CD4-positive, alpha-beta memory T cell (primary cell): Measurements from ENCODE around the gene RAB8B. TPM values are rescaled to one million over a fixed set of nuclear protein-coding genes. Genes with fewer than 3 reads are reported as not detected.
A peak's percentile ranks its signal among the peaks of the same experiment; 100 is the strongest.

Experiments
- CTCF ChIA-PET: fragments of 350-600 bp; sonication (Branson Sonifier 250); formaldehyde crosslinking; loops from one replicate; lab custom pipeline; 2021; ENCODE audit warnings: inconsistent platforms; ENCODE audit not compliant: partially characterized antibody; lab: Charles Lee
- POLR2A ChIA-PET: fragments of 350-600 bp; sonication (Branson Sonifier 250); formaldehyde crosslinking; loops from one replicate; lab custom pipeline; 2021; ENCODE audit not compliant: partially characterized antibody; lab: Charles Lee
- DNase-seq, 5 donors: peaks; one replicate each; pipeline versions ENCODE4 v3.0.0 to v3.0.0-alpha.2; 2020 to 2022; ENCODE audit warnings: mixed read lengths in 1 of 5
- H3K27ac ChIP-seq: one replicate; pipeline ENCODE4 v1.7.0; 2013; ENCODE audit warnings: low read depth, low read length
- H3K27me3 ChIP-seq: 2 replicates; pipeline ENCODE4 v1.7.0; 2013; ENCODE audit warnings: mild to moderate bottlenecking, low read length, moderate library complexity; ENCODE audit not compliant: insufficient read depth
- H3K36me3 ChIP-seq: 2 replicates; pipeline ENCODE4 v1.7.0; 2013; ENCODE audit warnings: mild to moderate bottlenecking, low read length, moderate library complexity; ENCODE audit not compliant: insufficient read depth
- H3K4me1 ChIP-seq: 2 replicates; pipeline ENCODE4 v1.7.0; 2013; ENCODE audit warnings: mild to moderate bottlenecking, low read length, moderate library complexity; ENCODE audit not compliant: insufficient read depth
- H3K4me3 ChIP-seq, 2 donors: one replicate each; pipeline ENCODE4 v1.7.0; 2013; ENCODE audit warnings: low read length in 2 of 2, mild to moderate bottlenecking in 1 of 2
- H3K9me3 ChIP-seq, 2 donors: one replicate each; pipeline ENCODE4 v1.7.0; 2013; ENCODE audit warnings: low read length in 2 of 2, control low read depth in 1 of 2; ENCODE audit not compliant: control insufficient read depth in 1 of 2
- H3K27ac Mint-ChIP-seq, 7 donors: one replicate each; pipeline ENCODE4 v1.8.0; 2020 to 2021; ENCODE audit warnings: mixed read lengths in 7 of 7, mild to moderate bottlenecking in 6 of 7, inconsistent platforms in 3 of 7, moderate library complexity in 3 of 7
- H3K27me3 Mint-ChIP-seq, 2 donors: one replicate each; pipeline ENCODE4 v1.8.0; 2020 to 2021; ENCODE audit warnings: mixed read lengths in 2 of 2
- H3K36me3 Mint-ChIP-seq, 2 donors: one replicate each; pipeline ENCODE4 v1.8.0; 2020 to 2021; ENCODE audit warnings: mixed read lengths in 2 of 2, inconsistent platforms in 1 of 2, mild to moderate bottlenecking in 1 of 2
- H3K4me1 Mint-ChIP-seq, 4 donors: one replicate each; pipeline ENCODE4 v1.8.0; 2020 to 2021; ENCODE audit warnings: mixed read lengths in 4 of 4, mild to moderate bottlenecking in 1 of 4
- H3K4me3 Mint-ChIP-seq, 8 donors: one replicate each; pipeline ENCODE4 v1.8.0; 2020 to 2021; ENCODE audit warnings: mixed read lengths in 8 of 8, mild to moderate bottlenecking in 7 of 8, moderate library complexity in 6 of 8, inconsistent platforms in 3 of 8
- H3K9me3 Mint-ChIP-seq, 8 donors: one replicate each; pipeline ENCODE4 v1.8.0; 2020 to 2021; ENCODE audit warnings: mixed read lengths in 8 of 8, mild to moderate bottlenecking in 5 of 8, inconsistent platforms in 3 of 8, moderate library complexity in 1 of 8
- intact Hi-C: fragments of 100-400 bp; cut with micrococcal nuclease; formaldehyde crosslinking; loops from one replicate; pipeline ENCODE4 v1.15.1; 2023
- polyA plus RNA-seq, 2 donors: library from polyadenylated mRNA; unstranded; fragments of 300-500 nt; fragmentation: Illumina TruSeq; gene quantifications; one replicate each; pipeline ENCODE4 v1.2.3, GENCODE V29; 2021
- total RNA-seq, 2 experiments: library from RNA; stranded (reverse); gene quantifications; one replicate each; pipeline ENCODE4 v1.2.3, GENCODE V29; 2021

Gene RAB8B
- total and polyA plus RNA-seq, 4 experiments from 2014 or later, result 35.1 to 86.4 (median 72.2) TPM

DNA sequence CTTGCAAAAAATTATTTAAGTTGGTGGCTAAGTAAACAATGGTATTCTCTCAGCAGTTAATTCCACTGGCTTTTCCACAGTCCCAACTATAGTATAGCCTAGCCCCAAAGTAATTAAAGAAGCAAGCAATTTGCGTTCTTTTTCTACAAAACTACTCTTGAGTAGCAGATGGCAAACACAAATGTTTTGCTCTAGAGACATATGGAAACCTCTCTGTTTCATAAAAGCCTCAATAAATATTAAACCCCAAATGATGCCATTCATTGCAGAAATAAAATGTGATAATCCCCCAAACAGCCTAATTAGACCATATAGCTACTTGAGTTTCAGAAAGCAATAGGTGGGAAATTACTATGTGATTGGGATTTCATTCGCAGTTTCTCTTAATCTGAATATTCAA lies 8.7 kb upstream of the RAB8B start:
- Histone ChIP-seq H3K27me3 (no peaks in the 10 kb centered on the region), H3K27ac (no peak overlapping the region), H3K4me1 (no peaks in the 10 kb centered on the region), H3K36me3 (no peaks in the 10 kb centered on the region), H3K9me3 (no peaks in the 10 kb centered on the region), H3K4me3 (no peak overlapping the region)
- ChIA-PET POLR2A (no interaction called here), CTCF (interaction anchor here (1.0 kb wide), 1 partner anchor 44 kb away, joined by 3 read pairs; no protein-coding TSS in a partner anchor)
- no peaks in the 10 kb centered on the region for H3K36me3 Mint-ChIP-seq
- H3K4me1 Mint-ChIP-seq, result no peaks in the 10 kb centered on the region
- DNase-seq, result no peak
- H3K4me3 Mint-ChIP-seq, result no peak overlapping the region
- H3K27me3 Mint-ChIP-seq, result no peaks in the 10 kb centered on the region
- intact Hi-C loops, result loop anchor here (10.0 kb wide), 1 partner anchor 224 kb away; no protein-coding TSS in a partner anchor
- no peaks in the 10 kb centered on the region for H3K9me3 Mint-ChIP-seq
- no peak overlapping the region for H3K27ac Mint-ChIP-seq

DNA sequence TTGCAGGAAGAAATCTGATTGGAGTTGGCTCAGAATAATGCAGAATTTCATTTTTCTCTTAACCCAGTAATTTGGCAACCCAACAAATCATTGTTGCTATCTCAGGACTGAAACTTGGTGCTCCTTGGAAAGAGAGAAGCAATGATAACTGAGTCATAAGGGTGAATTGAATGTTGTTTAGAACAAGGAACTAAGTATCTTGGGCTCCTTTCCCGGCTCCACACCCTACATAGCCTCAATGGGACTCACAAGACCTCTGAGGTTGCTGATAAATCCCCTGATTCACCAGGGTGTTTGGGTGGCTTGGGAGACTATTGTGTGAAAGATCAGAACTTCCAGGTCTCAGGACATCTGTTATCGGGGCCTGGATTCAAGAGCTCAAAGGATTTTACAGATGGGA lies 7.8 kb upstream of the RAB8B start:
- intact Hi-C loops, result loop anchor here (10.0 kb wide), 1 partner anchor 223 kb away; no protein-coding TSS in a partner anchor
- no peak overlapping the region for H3K4me3 Mint-ChIP-seq
- no peak overlapping the region for H3K27ac Mint-ChIP-seq
- H3K4me1 Mint-ChIP-seq, result no peaks in the 10 kb centered on the region
- Histone ChIP-seq H3K36me3 (no peaks in the 10 kb centered on the region), H3K27ac (no peak overlapping the region), H3K4me3 (no peak overlapping the region), H3K9me3 (no peaks in the 10 kb centered on the region), H3K27me3 (no peaks in the 10 kb centered on the region), H3K4me1 (no peaks in the 10 kb centered on the region)
- no peaks in the 10 kb centered on the region for H3K9me3 Mint-ChIP-seq
- ChIA-PET CTCF (no interaction called here), POLR2A (no interaction called here)
- H3K36me3 Mint-ChIP-seq, result no peaks in the 10 kb centered on the region
- H3K27me3 Mint-ChIP-seq, result no peaks in the 10 kb centered on the region
- DNase-seq, result no peak

DNA sequence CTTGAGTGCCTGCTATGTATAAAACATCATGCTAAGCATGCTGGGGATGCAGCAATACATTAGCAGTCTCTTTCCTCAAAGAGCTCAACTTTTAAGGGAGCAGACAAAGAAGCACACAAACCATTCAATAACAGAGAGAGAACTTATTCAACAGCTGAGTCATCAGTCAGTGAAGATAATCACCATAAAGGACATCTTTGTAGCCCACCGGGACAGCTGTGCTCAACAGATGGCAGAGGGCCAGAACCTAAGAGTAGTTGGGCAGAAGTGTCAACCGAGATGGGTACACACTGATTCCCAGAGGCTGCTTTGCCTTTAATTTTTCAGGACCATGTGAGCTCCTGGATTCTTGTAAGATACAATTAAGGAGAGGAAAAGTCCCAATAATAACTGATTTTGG lies 4.2 kb upstream of the RAB8B start:
- Mint-ChIP-seq H3K4me3 (no peak overlapping the region), H3K27ac (no peak overlapping the region)
- intact Hi-C loops, result loop anchor here (10.0 kb wide), 1 partner anchor 220 kb away; no protein-coding TSS in a partner anchor

DNA sequence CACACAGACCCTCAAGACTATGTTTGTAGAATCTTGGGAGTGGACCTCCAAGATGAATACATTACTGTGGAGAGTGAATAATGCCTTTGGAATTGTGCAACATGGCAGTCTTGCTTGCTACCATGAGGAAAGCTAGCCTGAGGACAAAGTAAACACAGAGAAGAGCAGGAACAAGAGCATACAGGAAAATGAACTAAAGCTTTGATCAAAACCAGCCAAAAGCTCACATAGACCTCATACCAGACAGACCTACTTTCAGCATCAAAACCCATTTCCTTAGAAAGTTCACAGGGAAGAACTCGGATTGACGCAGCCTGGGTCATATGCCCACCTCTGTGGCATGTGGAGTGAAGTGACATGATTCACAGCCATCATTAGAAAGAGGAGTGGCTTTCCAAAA lies 3.3 kb upstream of the RAB8B start:
- Histone ChIP-seq H3K9me3 (no peaks in the 10 kb centered on the region), H3K27ac (no peak overlapping the region), H3K27me3 (no peaks in the 10 kb centered on the region), H3K36me3 (no peaks in the 10 kb centered on the region), H3K4me3 (no peak overlapping the region), H3K4me1 (peaks cover 15% of the 10 kb centered on the region)
- POLR2A ChIA-PET, result no interaction called here
- H3K9me3 Mint-ChIP-seq, result no peaks in the 10 kb centered on the region
- no peaks in the 10 kb centered on the region for H3K27me3 Mint-ChIP-seq
- CTCF ChIA-PET, result interaction anchor here (1.9 kb wide), 1 partner anchor 8 kb away, joined by 9 read pairs; no protein-coding TSS in a partner anchor
- H3K4me1 Mint-ChIP-seq, result peaks cover 14 to 25% (median 19%) of the 10 kb centered on the region in 4 donors
- intact Hi-C loops, result loop anchor here (10.0 kb wide), 1 partner anchor 219 kb away; no protein-coding TSS in a partner anchor
- peak overlapping the region in 1 of 8 donors; percentile 4 for H3K4me3 Mint-ChIP-seq
- peaks cover 0 to 12% of the 10 kb centered on the region in 2 donors for H3K36me3 Mint-ChIP-seq
- no peak overlapping the region for H3K27ac Mint-ChIP-seq
- no peak for DNase-seq

More for the DNA sequence above, 4.2 kb upstream of the RAB8B start:
- H3K4me3 ChIP-seq, result no peak overlapping the region
- DNase-seq, result no peak
- H3K27me3 ChIP-seq, result no peaks in the 10 kb centered on the region
- peaks cover 6% of the 10 kb centered on the region for H3K4me1 ChIP-seq
- no peaks in the 10 kb centered on the region for H3K36me3 ChIP-seq
- H3K4me1 Mint-ChIP-seq, result peaks cover 6 to 16% (median 12%) of the 10 kb centered on the region in 4 donors
- H3K36me3 Mint-ChIP-seq, result peaks cover 0 to 8% of the 10 kb centered on the region in 2 donors
- ChIA-PET CTCF (interaction anchor here (0.7 to 2.1 kb wide), 5 partner anchors 9 to 216 kb away, joined by 3 to 9 read pairs (median 3); partner anchors contain the start of gene RPS27L), POLR2A (no interaction called here)
- no peaks in the 10 kb centered on the region for H3K9me3 Mint-ChIP-seq
- no peak overlapping the region for H3K27ac ChIP-seq
- H3K27me3 Mint-ChIP-seq, result no peaks in the 10 kb centered on the region
- no peaks in the 10 kb centered on the region for H3K9me3 ChIP-seq

DNA sequence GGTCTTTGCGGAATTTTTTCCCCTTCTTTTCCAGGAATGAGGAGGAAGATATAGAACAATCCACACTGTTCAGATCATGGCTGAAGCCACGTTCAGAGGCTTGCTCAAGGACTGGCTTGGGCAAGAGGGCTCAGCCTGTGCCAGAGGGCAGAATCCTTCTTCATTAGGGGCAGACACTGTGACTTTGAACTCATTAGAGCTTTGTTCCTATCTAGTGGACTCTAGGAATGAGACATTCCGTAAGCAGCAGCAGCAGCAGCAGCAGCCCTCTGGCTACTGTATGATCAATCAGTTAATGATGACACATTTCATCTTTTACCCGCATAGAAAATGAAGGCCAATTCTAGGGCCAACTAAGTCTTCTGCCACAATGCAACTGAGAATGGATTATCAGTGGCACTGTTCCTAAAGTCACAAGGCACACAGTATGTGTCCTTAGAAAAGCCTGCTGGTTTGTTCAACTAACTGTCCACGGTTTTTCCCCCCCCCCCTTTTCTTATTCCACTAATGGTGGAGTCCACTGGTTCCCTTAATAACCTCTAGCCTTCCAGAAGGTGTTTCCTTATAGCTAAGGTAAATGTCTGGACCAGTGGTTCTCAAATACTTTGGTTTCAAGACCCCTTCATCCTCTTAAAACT lies 1.7 kb upstream of the RAB8B start:
- no peaks in the 10 kb centered on the region for H3K9me3 Mint-ChIP-seq
- ChIA-PET POLR2A (interaction anchor here (1.9 kb wide), 1 partner anchor 22 kb away, joined by 6 read pairs; no protein-coding TSS in a partner anchor), CTCF (interaction anchor here (0.6 kb wide), 1 partner anchor 30 kb away, joined by 3 read pairs; no protein-coding TSS in a partner anchor)
- Histone ChIP-seq H3K9me3 (no peaks in the 10 kb centered on the region), H3K27me3 (no peaks in the 10 kb centered on the region), H3K36me3 (no peaks in the 10 kb centered on the region), H3K4me3 (no peak overlapping the region), H3K27ac (no peak overlapping the region), H3K4me1 (peaks cover 30% of the 10 kb centered on the region)
- H3K4me1 Mint-ChIP-seq, result peaks cover 28 to 41% (median 33%) of the 10 kb centered on the region in 4 donors
- H3K36me3 Mint-ChIP-seq, result peaks cover 0 to 19% of the 10 kb centered on the region in 2 donors
- H3K27ac Mint-ChIP-seq, result no peak overlapping the region
- DNase-seq, result no peak
- intact Hi-C loops, result loop anchor here (10.0 kb wide), 1 partner anchor 217 kb away; no protein-coding TSS in a partner anchor
- peak overlapping the region in 3 of 8 donors; percentile 95 to 98 (median 95) for H3K4me3 Mint-ChIP-seq
- no peaks in the 10 kb centered on the region for H3K27me3 Mint-ChIP-seq

DNA sequence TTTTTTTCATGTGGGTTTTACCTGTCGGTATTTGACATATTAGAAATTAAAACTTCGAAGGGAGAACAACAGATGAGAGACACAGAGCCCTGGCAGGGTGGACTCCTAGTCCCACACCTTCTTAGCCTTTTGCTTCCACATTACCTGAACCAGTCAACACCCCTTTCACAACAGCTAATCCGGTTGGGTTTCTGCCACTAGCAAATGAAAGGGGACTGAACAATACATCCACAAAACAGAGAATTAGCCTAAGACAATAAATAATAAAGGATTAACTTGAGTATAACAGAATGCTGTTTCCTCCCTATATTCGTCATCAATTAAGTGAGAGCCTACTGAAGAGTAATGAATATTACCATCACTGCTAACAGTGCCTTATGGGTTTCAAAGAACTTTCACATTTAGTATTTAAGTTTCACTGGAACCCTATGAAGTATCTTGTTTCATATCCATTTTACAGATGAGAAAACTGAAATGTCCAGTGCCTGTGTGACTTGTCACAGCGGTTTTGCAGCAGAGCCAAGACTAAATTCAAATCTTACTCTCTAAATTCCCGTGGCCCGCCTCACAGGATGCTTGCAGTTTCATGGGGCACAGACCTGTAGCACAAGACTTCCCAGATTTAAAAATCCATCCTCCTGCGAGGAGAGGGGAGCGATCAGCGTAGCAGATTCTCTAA lies 1.0 kb upstream of the RAB8B start:
- Mint-ChIP-seq H3K36me3 (peaks cover 0 to 20% of the 10 kb centered on the region in 2 donors), H3K4me3 (peak overlapping the region; percentile 95 to 99 (median 98)), H3K27me3 (no peaks in the 10 kb centered on the region), H3K9me3 (no peaks in the 10 kb centered on the region), H3K4me1 (peaks cover 31 to 48% (median 38%) of the 10 kb centered on the region in 4 donors), H3K27ac (peak overlapping the region; percentile 87 to 98 (median 96))
- DNase-seq, result no peak
- Histone ChIP-seq H3K27me3 (no peaks in the 10 kb centered on the region), H3K4me1 (peaks cover 37% of the 10 kb centered on the region), H3K36me3 (no peaks in the 10 kb centered on the region), H3K9me3 (no peaks in the 10 kb centered on the region), H3K4me3 (peak overlapping the region; percentile 33 to 80), H3K27ac (peak overlapping the region; percentile 93)
- POLR2A ChIA-PET, result interaction anchor here (0.8 to 1.9 kb wide), 8 partner anchors 9 to 140 kb away, joined by 3 to 12 read pairs (median 3); partner anchors contain the start of gene RPS27L
- CTCF ChIA-PET, result interaction anchor here (0.6 to 1.1 kb wide), 2 partner anchors 29 to 90 kb away, joined by 3 to 4 read pairs; no protein-coding TSS in a partner anchor
- intact Hi-C loops, result loop anchor here (10.0 kb wide), 1 partner anchor 216 kb away; no protein-coding TSS in a partner anchor
